Measurements from ENCODE around the gene JADE2. TPM values are rescaled to one million over a fixed set of nuclear protein-coding genes. Genes with fewer than 3 reads are reported as not detected.

The JADE2 gene
- total and polyA plus RNA-seq, 2 experiments from 2014 or later = 16.2 to 40.8 TPM

GRCh38 chr5:134507452-134507851, 18.0 kb upstream of the JADE2 start (continued):
- TF ChIP-seq ZNF462 (CRISPR knock-in tag; IDR thresholded peaks at IDR 0.05) (no peak), POLR2AphosphoS5 (IDR thresholded peaks at IDR 0.05; ENCODE audit: low read depth) (no peak)

GRCh38 chr5:134508521-134509195, 16.8 kb upstream of the JADE2 start:
- H3K36me3 Mint-ChIP-seq (ENCODE audit: low read depth) = peaks cover 3% of the 10 kb centered on the region; the same call in 1 of the 3 replicates
- no peak overlapping the region for H3K4me3 Mint-ChIP-seq
- Histone ChIP-seq H3K36me3 (ENCODE audit: insufficient read depth) (no peaks in the 10 kb centered on the region), H3K79me2 (replicated peaks; ENCODE audit: insufficient read depth) (no peaks in the 10 kb centered on the region), H3F3A (replicated peaks; ENCODE audit: low read depth) (peaks cover 3% of the 10 kb centered on the region; the same call in 1 of the 2 replicates), H3K4me1 (ENCODE audit: insufficient read depth) (peaks cover 48% of the 10 kb centered on the region), H3K9me2 (ENCODE audit: insufficient read depth) (no peaks in the 10 kb centered on the region), H3K4me2 (no peak overlapping the region), H3K27me3 (ENCODE audit: insufficient read depth) (no peaks in the 10 kb centered on the region), H4K20me1 (replicated peaks; ENCODE audit: insufficient read depth) (no peaks in the 10 kb centered on the region), H3K4me3 (no peak overlapping the region), H3K27ac (ENCODE audit: low read depth) (no peak overlapping the region), H2AFZ (no peak overlapping the region)
- ATAC-seq = no peak
- no peaks in the 10 kb centered on the region for H3K9me3 Mint-ChIP-seq
- TF ChIP-seq JUNB (IDR thresholded peaks at IDR 0.05; ENCODE audit: unreplicated experiment) = no peak
- no peak for TF ChIP-seq ZNF114 (CRISPR knock-in tag; IDR thresholded peaks at IDR 0.05)
- TF ChIP-seq POLR2AphosphoS5 (IDR thresholded peaks at IDR 0.05; ENCODE audit: low read depth) = no peak
- no peak for TF ChIP-seq STAT1 (IDR thresholded peaks at IDR 0.05; ENCODE audit: unreplicated experiment)
- TF ChIP-seq REST (IDR thresholded peaks at IDR 0.05; ENCODE audit: unreplicated experiment) = no peak
- no peak for TF ChIP-seq ZNF331 (CRISPR knock-in tag; IDR thresholded peaks at IDR 0.05; ENCODE audit: low read depth)
- no peak for TF ChIP-seq EZH2phosphoT487 (IDR thresholded peaks at IDR 0.05; ENCODE audit: unreplicated experiment)
- H3K4me1 Mint-ChIP-seq = peaks cover 47% of the 10 kb centered on the region
- DNase-seq (ENCODE audit: low spot score) = no peak
- no peak overlapping the region for H3K27ac Mint-ChIP-seq
- H3K27me3 Mint-ChIP-seq (ENCODE audit: insufficient read depth, low read depth, poor library complexity) = peaks cover 25% of the 10 kb centered on the region

Measured in GM23338 (cell line).